Posterior vena cava (tissue), 2 donors: Measurements from ENCODE around the gene LARGE2. TPM values are rescaled to one million over a fixed set of nuclear protein-coding genes. Genes with fewer than 3 reads are reported as not detected.

Source experiments
- DNase-seq: peaks from one replicate; pipeline ENCODE4 v3.0.0-alpha.2; 2020; ENCODE audit warnings: low spot score
- intact Hi-C, 2 donors: fragments of 100-400 bp; cut with DNase I; formaldehyde crosslinking; loops; one replicate each; pipeline versions ENCODE4 v1.14.1 to v1.14.2; 2022 to 2023
- total RNA-seq, 2 donors: library from RNA; stranded (reverse); fragmentation: NEBNext Ultra II Directional; extraction: Animal tissue kit (Norgen Biotek cat#: 25700); gene quantifications; one replicate each; pipeline ENCODE4 v1.2.1, GENCODE V29; 2021
- donor health status: DM: yes; HTN: yes; CAD: no.
- donor health status: DM: yes; HTN: yes; CAD: no.

Gene LARGE2
- total RNA-seq, 2 donors from 2014 or later = not detected

DNA sequence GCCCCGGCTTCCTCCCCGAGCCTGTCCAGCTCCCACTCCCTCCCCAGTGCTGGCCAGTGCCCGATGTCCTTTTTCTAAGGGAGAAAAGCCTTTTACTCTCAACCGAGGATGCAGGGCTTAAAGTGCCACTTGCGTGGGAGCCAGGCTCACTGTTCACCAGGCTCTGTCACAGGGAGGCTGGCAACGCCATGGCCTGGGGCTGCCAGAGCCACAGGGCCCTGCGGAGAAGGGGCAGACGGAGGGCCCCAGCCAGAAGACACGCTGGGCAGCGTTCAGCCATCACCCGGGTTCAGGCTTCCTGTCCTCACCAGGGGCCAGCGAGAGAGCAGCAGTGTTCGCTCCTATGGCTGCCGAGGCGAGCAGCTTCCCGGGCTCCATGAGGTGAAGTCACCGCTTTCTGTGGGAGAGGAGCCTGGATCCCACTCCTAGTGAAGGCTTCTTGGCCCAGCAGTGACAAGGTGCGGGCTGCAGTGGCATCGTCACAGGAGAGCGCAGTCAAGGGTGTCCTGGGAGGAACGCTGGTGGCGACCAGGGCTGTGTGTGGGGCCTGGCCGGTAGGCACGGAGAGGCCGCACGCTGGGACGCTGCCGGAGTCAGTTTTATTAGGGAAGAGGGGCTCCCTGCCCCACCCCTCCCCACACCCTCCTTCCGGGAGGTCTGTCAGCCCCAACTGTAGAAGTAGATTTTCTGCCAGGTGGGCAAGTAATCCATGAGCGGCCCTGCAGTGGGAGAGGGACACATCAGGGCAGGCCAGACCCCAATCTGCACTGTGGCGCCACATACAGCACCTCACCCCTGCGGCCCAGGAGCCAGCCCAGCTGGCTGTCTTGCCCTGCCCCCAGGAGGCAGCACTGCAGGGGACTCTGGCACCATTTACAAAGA is 12.6 kb upstream of the LARGE2 start:
- no peak for DNase-seq
- intact Hi-C loops = no loop called here

DNA sequence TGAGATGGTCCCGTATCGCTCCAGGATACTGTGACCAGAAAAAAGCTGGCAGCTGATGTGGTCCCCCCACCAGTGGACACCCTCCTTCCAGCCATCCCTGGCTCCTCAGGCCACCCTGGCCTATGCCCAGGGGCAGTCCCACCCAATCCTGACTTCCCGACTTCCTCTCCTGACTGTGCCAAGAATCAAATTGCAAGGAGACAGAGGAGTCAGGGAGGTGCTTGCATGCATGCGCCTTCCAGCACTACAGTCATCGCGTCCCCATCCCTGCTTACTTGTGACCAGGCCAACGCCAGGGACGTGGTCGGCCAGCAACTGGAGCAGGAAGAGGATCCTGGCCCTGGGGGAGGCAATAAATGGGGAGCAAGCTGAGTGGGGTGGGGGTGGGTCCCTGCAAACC is 11.8 kb upstream of the LARGE2 start:
- intact Hi-C loops = no loop called here
- DNase-seq = no peak

DNA sequence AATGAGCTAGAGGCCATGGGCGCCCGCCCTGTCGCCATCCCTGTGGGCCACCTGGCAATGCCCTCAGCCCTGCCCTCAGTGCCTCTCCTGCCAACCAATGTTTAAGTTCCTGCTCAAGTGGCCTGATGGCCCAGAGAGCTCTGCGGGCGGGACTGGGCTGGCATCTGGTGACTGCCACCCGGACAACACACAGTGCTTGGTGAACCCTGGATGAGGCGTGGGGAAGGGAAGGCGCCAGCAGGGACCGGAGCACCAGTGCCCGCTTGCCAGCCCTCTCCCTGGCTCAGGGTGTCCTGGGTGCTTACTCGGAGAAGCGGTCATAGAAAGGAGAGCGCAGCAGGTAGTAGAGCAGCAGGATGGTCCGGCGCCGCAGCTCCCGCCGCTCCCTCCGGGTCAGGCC is 8.9 kb upstream of the LARGE2 start:
- no peak for DNase-seq
- intact Hi-C loops = no loop called here

DNA sequence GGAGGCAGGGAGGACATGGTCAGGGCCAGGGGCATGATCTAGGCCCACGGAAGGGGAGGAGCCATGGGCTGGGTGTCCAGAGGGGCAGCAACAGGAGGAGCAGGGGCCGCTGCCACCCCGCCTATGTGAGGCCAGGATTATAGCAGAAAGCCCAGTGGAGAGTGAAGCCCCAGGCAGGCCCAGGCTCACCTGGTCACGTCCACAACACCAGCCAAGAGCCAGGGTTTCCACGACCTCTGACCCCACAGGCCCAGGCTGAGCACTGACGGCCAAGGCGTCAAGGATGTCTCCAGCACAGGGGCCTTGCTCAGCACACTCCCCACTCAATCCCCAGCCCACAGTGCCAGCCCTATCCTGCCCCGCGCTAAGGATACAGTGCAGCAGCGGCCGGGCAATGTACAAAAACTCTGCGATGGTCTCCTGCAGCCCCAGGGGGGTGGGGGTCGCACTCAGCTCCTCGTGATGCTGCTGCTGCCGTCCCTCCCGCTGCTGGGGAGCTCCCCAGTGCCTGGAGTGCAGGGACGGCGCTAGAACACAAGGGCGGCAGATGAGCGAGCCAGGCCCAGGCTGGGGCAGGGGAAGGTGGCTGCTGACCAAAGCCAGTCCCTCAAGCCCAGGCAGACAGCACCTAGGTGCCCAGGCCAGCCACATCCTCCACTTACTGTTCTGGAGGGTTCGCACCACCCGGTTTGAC is 8.4 kb upstream of the LARGE2 start:
- intact Hi-C loops = no loop called here
- no peak for DNase-seq

DNA sequence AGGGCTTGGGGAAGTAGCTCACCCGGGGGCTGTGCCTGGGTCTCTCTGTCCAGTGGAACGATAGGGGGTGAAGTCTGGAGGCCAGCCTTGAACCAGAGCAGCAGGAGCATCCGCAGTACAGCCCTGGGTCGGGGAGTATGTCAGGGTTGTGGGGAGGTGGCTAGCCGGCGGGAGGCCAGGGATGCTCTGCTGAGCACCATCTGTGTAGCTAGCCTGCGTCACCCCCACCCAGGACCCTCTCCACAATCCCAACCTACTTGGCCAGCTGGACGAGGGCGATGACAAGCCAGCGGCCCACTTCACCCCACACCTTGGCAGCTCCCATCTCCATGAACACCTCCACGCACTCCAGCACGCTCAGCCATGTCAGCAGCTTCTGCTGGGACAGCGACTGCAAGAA is 7.0 kb upstream of the LARGE2 start:
- DNase-seq = no peak
- intact Hi-C loops = no loop called here

DNA sequence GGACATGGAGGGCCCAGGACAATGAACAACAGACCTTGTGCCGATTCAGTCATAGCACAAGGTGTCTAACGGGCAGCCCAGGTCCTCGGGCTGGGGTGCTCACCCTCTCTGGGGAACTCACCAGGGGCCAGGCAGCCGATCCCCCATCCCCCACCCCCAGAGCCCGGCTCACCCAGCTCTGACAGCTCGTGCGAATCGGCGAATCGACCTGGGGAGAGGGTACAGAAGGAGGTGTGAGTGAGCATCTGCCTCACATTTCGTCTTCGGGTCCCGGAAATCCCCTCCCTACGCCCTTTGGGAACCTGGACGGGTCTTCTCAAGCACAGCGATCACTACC is 5.2 kb upstream of the LARGE2 start:
- DNase-seq = no peak
- intact Hi-C loops = no loop called here

DNA sequence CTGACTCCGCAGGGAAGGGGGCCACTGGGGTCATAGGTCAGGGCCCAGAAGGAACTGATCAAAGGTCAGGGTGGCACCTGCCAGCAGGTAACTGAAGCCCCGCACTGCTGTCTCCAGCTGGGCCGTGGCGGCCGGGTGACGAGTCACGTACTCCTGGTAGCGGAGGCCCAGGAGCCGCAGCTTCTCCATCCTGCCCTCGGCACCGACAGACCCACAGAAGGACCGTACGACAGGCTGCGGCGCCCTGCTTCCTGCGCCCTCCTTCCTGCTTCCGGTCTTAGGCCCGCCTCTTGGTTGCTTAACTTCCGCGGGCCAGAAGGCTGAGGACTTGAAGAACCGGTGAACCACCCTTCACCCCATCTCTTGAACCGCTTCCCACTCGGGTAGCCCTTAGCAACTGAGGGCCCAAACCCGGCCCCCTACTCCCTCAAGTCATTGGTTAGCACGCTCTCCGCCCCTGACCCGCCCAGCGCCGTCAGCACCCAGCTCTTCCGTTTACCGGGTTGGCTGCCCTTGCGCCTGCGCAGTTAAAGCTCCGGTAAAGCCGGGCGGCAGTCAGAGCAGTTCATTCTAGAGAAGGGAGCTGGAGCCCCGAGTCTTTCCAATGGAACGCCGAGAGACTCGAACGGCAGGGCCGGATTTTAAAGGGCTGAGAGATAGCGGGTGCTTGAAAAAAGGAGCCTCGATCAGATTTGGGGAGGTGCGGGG is 4.7 kb upstream of the LARGE2 start, which contains the start of gene PEX16:
Gene PEX16 (minus strand): TSS at position 255 of the 708 bp plus-strand sequence. CDS start 66 bp downstream, at position 189.
- intact Hi-C loops = no loop called here
- DNase-seq = peak; percentile 99

DNA sequence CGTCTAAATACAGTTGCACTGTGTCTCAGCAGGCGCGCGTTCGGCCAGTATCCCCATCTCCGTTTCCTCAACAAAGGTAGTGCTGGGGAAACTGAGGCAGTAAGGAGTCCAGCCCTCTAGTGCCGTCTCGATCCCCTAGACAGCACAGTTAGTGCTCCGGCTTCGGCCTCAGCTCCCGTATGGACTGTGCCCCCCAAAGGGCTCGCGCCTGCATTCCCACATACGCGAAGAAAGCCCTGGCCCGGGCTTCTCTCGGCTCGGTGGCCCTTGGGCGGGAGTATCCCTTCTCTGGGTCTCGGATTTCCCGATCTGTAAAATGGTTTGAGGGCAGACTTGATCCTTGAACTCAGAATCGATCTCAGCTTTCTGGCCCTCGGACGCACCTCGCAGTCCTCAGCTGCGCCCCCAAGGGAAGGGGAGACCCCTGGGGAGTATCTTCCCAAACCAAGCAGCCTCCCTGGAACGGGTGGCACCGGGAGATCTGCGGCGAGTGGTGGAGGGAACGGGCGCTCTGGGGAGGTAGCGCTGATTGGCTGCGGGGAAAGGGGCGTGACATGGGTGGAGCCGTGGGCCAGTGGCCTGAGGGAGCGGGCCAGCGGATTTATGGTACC is 4.0 kb upstream of the LARGE2 start:
- intact Hi-C loops = no loop called here
- DNase-seq = peak; percentile 95

DNA sequence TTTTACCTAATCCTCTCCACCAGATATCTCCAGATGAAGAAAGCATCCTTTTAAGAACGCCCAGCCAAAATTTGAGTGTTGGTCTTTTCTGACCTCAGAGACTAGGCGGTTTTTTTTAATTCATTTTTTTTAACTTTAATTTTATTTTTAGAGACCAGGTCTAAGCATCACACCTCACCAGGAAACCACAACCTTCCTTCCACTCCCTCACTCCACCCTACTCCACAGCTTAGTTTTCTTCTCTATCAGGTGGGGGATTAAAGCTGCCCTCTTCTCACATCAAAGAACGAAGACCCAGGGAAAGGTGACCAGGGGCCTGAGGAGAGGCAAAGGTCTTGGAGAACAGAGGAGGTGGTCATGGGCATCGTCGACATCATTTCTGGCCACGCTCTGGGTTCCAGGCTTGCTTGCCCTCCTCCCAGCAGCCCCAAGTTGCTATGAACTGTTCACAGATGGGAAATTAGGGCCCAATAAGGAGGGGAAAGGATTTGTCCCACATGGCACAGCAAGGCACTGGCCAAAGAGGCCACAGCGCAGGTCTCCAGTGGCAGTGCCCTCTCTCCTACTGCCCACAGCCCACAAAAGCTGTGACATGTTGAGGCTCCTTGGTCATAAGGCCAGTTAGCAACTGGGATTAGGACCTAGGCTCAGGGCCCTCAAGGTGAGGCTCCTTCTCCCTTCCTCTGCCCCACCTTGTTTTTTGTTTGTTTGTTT is 3.3 kb upstream of the LARGE2 start:
- peak; percentile 20 for DNase-seq

DNA sequence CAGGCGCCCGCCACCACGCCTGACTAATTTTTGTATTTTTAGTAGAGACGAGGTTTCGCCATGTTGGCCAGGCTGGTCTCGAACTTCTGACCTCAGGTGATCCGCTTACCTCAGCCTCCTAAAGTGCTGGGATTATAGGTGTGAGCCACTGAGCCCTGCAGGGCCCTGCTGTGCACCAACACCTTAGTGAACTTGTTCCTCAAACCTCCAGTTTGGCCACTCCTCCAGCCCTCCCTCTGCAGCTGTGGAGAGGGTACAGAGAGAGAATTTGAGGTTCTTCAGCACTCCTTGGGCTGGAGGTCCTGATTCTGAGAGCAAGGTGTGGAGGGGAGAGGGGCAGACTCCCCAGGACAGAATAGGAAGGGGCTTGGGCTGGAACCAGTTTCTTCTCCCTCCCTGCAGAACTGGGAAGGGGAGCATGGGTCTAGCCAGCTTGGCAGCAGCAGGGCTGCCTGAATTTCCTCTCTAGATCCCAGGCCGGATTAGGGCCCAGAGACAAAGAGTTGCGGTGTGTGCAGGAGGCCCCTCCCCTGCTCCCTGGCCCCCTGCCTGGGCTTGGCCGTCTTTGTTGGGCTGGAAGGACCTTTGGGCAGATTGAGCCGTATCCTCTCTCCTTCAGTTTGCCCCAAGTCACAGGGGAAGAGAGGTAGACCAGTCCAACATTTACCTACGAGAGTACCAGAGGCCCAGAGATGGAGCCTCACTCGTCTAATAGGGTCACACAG is 2.5 kb upstream of the LARGE2 start:
- intact Hi-C loops = no loop called here
- peak; percentile 53 for DNase-seq

More for the DNA sequence above, 3.3 kb upstream of the LARGE2 start:
- intact Hi-C loops = no loop called here

DNA sequence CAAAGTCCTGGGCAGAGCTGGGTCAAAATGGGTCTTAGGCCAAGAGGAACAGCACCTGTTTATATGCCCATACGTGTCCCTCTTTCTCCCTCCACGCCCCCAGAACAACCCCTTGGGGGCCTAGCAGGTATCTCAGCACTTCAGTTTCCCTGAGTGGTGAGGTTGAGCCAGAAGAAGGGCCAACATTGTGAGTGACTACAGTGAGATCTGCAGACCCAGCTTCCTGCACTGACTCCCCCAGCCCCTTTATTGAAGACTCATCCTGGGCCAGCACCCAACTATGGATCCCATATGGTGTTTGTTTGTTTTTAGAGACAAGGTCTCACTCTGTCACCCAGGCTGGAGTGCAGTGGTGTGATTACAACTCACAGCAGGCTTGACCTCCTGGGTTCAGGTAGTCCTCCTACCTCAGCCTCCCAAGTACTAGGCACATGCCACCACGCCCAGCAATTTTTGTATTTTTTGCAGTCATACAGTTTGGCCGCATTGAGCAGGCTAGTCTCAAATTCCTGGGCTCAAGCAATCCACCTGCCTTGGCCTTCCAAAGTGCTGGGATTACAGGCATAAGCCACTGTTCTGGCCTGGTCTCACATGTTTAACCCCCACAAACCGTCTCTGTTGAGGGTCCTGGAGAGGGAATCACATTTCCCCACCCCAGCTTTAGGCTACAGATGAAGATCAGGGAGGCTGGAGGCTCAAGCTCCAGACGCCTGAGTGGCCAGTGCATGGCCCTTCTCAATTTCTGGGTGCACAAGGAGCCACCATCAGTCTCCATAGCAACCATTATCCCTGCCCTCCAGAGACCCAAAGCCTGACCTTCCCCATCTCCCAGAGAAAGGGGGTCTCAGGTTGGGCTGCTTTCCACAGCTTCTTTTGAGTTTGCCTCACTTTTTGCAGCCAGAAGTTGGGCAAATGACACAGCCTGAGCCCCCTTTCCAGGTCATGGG is 1.7 kb upstream of the LARGE2 start:
- peak; percentile 31 for DNase-seq
- intact Hi-C loops = no loop called here

DNA sequence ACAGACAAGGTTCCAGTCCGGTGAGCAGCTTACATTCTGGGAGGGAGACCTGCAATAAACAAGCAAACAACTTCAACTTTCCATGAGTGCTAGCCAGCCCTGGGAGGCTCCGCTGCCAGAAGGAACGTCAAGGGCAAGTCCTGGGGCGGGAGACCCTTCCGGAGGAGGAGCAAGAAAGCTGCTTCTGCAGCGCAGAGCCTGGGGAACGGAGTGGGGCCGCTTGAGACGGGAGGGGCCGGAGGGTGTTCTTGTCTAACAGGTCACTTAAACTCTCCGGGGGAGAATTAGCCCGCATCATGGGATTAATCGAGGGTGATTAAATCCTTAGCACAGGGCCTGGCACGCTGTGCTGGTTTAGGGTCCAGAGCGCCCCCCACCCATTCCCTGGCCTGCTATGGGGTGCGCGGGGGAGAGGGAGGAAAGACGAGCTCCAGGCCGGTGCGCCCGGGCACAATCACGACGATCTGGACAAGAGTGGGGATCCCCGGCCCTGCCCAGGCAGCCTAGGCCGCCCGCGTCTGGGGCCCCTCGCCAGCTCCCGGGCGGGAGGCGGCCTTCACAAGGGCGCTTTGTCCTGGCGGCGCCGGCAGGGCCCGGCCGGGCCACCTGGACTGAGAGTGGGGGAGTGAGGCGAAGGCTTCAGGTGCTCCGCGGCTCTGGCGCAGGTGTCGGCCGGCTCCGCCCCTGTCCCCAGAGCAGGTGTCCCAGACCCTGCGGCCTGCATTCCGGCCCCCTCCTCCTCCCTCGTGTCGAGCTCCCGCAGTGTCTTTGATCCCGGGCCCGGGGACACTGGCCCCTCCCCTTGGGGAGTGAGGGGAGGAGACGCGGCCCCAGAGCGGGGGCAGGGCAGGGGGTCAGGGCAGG is 663 bp upstream of the LARGE2 start:
- DNase-seq = peak; percentile 80
- intact Hi-C loops = no loop called here

DNA sequence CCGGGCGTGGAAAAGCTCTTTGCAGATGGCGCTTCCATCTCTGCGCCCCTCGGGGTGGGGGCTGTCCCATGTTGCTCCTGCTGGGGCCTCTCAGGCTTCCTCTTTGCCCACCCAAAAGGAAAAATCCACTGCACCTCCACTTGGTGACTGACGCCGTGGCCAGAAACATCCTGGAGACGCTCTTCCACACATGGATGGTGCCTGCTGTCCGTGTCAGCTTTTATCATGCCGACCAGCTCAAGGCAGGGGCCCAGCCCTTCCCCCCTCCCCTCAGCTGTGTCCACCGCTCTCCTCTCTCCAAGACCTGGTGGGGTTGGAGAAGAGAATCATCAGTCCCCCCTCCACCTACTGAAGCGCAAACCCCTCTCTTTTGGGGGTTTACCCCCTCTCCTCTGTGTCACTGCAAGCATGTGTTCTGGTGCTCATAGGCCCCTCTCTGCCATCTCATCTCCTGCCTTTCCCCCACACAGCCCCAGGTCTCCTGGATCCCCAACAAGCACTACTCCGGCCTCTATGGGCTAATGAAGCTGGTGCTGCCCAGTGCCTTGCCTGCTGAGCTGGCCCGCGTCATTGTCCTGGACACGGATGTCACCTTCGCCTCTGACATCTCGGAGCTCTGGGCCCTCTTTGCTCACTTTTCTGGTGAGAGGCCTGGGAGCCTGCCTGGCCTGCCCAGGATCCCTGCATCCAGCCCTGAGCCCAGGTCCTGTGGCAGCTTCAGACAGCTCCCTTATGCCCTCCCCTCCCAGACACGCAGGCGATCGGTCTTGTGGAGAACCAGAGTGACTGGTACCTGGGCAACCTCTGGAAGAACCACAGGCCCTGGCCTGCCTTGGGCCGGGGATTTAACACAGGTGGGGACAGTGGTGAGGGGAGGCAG is 1.8 kb downstream of the LARGE2 start:
- DNase-seq = peak; percentile 79
- intact Hi-C loops = no loop called here

DNA sequence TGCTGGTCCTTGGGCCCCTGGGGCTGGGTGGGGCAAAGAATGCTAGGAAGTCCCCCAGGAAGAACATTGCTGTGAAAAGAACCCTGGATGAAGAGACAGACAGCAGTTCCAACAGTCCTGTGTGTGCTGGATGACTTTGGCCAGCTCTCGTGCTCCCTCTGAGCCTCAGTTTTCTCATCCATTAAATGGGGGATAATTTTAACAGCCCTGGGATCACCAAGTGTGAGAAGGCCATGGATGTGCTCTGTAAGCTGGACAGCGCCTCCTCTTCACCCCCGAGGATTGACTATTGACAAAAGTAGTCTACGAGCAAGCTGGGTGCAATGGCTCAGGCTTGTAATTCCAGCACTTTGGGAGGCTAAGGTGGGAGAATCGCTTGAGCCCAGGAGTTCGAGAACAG is 2.5 kb downstream of the LARGE2 start:
- DNase-seq = no peak
- intact Hi-C loops = no loop called here

DNA sequence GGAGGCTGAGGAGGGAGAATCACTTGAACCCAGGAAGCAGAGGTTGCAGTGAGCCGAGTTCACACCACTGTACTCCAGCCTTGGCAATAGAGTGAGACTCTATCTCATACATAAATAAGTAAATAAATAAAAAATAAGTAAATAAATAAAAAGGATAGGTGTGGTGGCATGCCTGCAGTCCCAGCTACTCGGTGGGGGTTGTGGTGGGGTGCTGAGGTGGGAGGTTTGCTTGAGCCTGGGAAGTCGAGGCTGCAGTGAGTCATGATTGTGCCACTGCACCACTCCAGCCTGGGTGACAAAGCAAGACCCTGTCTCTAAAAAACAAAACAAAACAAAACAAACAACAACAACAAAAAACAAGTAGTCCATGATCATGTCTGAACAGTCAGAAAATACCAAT is 3.1 kb downstream of the LARGE2 start:
- intact Hi-C loops = no loop called here
- DNase-seq = peak; percentile 5

DNA sequence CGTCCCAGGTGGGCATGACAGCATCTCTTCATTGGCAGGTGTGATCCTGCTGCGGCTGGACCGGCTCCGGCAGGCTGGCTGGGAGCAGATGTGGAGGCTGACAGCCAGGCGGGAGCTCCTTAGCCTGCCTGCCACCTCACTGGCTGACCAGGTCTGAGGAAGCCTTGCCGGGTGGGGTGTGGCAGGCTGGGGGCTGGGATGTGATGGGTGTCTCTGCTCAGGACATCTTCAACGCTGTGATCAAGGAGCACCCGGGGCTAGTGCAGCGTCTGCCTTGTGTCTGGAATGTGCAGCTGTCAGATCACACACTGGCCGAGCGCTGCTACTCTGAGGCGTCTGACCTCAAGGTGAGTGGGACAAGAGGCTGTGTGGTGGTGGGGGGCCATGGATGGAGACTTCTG is 3.5 kb downstream of the LARGE2 start:
- DNase-seq = peak; percentile 73
- intact Hi-C loops = no loop called here
